Ovary (tissue), 3 donors: ENCODE measurements around the gene NNT.
"Not testable (repeated sequence)": the region's sequence is repeated elsewhere in the genome, so short reads cannot be mapped to it uniquely, and the experiment has no call there.

Experiments used
- CTCF ChIP-seq, 3 donors: fragments of 450-650 bp in 2 of 3; fragments of 200-600 bp in 1 of 3; IDR thresholded peaks; one replicate each; pipeline versions ENCODE4 v1.5.1 to v1.8.0; 2016 to 2022; ENCODE audit warnings: antibody characterized with exemption in 3 of 3, mild to moderate bottlenecking in 1 of 3
- EP300 ChIP-seq: sonication (generic); formaldehyde crosslinking; IDR thresholded peaks from one replicate; pipeline ENCODE4 v1.6.1; 2017; ENCODE audit warnings: antibody characterized with exemption
- POLR2A ChIP-seq: fragments of 450-650 bp; IDR thresholded peaks from one replicate; pipeline ENCODE4 v1.6.1; 2017; ENCODE audit warnings: antibody characterized with exemption, mild to moderate bottlenecking, moderate library complexity
- donor health status: DM: no; HTN: no; CAD: no.

- not testable (repeated sequence) for TF ChIP-seq CTCF (IDR thresholded peaks at IDR 0.05); POLR2A; EP300
These were observed 4.1 kb upstream of the NNT start for GRCh38 chr5:43598927-43599326.
